ENCODE data around the gene MED22.

Gene MED22

DNA sequence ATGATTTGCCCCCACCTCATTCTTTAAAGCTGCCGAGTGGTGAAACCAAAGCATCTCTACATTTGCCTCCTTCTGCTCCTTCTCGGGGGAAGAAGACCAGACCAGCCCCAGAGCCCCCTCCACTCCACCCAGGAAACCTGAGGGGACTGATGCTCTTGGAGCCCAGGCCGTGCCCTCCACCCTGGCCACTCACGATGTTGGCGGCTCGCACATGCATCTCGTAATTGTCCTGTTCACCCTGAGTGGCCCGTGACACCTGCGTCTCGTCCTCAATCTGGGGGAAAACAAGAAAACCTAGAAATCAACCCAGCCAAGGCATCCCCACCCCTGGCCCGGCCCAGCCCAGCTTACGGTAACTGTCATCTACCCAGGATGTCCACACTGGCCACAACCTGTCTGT lies 3.0 kb downstream of the MED22 start:
- ATAC-seq = no peak
- TF ChIP-seq TOX (CRISPR knock-in tag; IDR thresholded peaks at IDR 0.05; ENCODE audit: borderline replicate concordance) = no peak
- no peak for TF ChIP-seq ZNF70 (CRISPR knock-in tag; IDR thresholded peaks at IDR 0.05)
- TF ChIP-seq, protein P1, sequence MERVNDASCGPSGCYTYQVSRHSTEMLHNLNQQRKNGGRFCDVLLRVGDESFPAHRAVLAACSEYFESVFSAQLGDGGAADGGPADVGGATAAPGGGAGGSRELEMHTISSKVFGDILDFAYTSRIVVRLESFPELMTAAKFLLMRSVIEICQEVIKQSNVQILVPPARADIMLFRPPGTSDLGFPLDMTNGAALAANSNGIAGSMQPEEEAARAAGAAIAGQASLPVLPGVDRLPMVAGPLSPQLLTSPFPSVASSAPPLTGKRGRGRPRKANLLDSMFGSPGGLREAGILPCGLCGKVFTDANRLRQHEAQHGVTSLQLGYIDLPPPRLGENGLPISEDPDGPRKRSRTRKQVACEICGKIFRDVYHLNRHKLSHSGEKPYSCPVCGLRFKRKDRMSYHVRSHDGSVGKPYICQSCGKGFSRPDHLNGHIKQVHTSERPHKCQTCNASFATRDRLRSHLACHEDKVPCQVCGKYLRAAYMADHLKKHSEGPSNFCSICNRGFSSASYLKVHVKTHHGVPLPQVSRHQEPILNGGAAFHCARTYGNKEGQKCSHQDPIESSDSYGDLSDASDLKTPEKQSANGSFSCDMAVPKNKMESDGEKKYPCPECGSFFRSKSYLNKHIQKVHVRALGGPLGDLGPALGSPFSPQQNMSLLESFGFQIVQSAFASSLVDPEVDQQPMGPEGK (CRISPR knock-in tag; IDR thresholded peaks at IDR 0.05; ENCODE audit: borderline replicate concordance) = no peak
- TF ChIP-seq, protein P2, sequence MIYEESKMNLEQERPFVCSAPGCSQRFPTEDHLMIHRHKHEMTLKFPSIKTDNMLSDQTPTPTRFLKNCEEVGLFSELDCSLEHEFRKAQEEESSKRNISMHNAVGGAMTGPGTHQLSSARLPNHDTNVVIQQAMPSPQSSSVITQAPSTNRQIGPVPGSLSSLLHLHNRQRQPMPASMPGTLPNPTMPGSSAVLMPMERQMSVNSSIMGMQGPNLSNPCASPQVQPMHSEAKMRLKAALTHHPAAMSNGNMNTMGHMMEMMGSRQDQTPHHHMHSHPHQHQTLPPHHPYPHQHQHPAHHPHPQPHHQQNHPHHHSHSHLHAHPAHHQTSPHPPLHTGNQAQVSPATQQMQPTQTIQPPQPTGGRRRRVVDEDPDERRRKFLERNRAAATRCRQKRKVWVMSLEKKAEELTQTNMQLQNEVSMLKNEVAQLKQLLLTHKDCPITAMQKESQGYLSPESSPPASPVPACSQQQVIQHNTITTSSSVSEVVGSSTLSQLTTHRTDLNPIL (CRISPR knock-in tag; IDR thresholded peaks at IDR 0.05; ENCODE audit: low read depth) = no peak
- no peak for TF ChIP-seq ZC3H10 (CRISPR knock-in tag; IDR thresholded peaks at IDR 0.05)
- TF ChIP-seq ESRRG (CRISPR knock-in tag; IDR thresholded peaks at IDR 0.05) = no peak
- no peak for TF ChIP-seq ARNTL (CRISPR knock-in tag; IDR thresholded peaks at IDR 0.05; ENCODE audit: borderline replicate concordance, low read depth)
- no peak for TF ChIP-seq ZFP30 (CRISPR knock-in tag; IDR thresholded peaks at IDR 0.05)

DNA sequence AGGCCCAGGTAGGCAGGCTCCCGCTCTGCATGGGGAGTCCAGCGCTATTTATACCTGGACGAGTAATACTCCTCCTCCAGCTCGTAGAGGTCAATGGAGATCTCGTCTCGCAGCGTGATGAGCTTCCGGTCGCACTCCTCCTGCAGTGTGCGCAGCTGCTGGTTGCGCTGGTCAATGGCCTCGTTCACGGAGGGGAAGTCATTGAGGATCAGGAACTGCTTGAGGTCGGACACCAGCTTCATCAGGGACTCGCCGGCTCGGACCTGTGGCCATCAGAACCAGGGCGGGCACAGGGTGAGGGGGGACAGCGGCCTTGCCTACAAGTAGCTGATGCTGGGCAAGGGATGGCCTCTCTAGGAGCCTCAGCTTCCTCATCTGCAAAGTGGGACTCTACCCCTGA lies 3.9 kb downstream of the MED22 start:
- ATAC-seq = no peak
- TF ChIP-seq, protein P3, sequence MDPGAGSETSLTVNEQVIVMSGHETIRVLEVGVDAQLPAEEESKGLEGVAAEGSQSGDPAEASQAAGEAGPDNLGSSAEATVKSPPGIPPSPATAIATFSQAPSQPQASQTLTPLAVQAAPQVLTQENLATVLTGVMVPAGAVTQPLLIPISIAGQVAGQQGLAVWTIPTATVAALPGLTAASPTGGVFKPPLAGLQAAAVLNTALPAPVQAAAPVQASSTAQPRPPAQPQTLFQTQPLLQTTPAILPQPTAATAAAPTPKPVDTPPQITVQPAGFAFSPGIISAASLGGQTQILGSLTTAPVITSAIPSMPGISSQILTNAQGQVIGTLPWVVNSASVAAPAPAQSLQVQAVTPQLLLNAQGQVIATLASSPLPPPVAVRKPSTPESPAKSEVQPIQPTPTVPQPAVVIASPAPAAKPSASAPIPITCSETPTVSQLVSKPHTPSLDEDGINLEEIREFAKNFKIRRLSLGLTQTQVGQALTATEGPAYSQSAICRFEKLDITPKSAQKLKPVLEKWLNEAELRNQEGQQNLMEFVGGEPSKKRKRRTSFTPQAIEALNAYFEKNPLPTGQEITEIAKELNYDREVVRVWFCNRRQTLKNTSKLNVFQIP (CRISPR knock-in tag; IDR thresholded peaks at IDR 0.05; ENCODE audit: borderline replicate concordance, low read depth) = no peak
- no peak for TF ChIP-seq TOX (CRISPR knock-in tag; IDR thresholded peaks at IDR 0.05; ENCODE audit: borderline replicate concordance)
- TF ChIP-seq, protein P1 (CRISPR knock-in tag; IDR thresholded peaks at IDR 0.05; ENCODE audit: borderline replicate concordance) = no peak
- no peak for TF ChIP-seq ARNTL (CRISPR knock-in tag; IDR thresholded peaks at IDR 0.05; ENCODE audit: borderline replicate concordance, low read depth)
- TF ChIP-seq ZNF565 (CRISPR knock-in tag; conservative IDR thresholded peaks at IDR 0.05; ENCODE audit: low read depth) = no peak
- TF ChIP-seq, protein P4, sequence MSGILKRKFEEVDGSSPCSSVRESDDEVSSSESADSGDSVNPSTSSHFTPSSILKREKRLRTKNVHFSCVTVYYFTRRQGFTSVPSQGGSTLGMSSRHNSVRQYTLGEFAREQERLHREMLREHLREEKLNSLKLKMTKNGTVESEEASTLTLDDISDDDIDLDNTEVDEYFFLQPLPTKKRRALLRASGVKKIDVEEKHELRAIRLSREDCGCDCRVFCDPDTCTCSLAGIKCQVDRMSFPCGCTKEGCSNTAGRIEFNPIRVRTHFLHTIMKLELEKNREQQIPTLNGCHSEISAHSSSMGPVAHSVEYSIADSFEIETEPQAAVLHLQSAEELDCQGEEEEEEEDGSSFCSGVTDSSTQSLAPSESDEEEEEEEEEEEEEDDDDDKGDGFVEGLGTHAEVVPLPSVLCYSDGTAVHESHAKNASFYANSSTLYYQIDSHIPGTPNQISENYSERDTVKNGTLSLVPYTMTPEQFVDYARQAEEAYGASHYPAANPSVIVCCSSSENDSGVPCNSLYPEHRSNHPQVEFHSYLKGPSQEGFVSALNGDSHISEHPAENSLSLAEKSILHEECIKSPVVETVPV (CRISPR knock-in tag; IDR thresholded peaks at IDR 0.05) = no peak
- TF ChIP-seq BACH2 (CRISPR knock-in tag; IDR thresholded peaks at IDR 0.05; ENCODE audit: borderline replicate concordance) = no peak
- TF ChIP-seq ESRRG (CRISPR knock-in tag; IDR thresholded peaks at IDR 0.05) = no peak
- TF ChIP-seq TCF4 (CRISPR knock-in tag; IDR thresholded peaks at IDR 0.05; ENCODE audit: borderline replicate concordance) = no peak
- no peak for TF ChIP-seq RARB (CRISPR knock-in tag; IDR thresholded peaks at IDR 0.05)
- no peak for TF ChIP-seq CSDC2 (CRISPR knock-in tag; IDR thresholded peaks at IDR 0.05)
- no peak for TF ChIP-seq SNAI2 (CRISPR knock-in tag; IDR thresholded peaks at IDR 0.05)
- TF ChIP-seq OSR1 (CRISPR knock-in tag; IDR thresholded peaks at IDR 0.05) = no peak
- TF ChIP-seq ZNF8 (CRISPR knock-in tag; IDR thresholded peaks at IDR 0.05) = no peak
- no peak for TF ChIP-seq ISL1 (CRISPR knock-in tag; IDR thresholded peaks at IDR 0.05)
- no peak for TF ChIP-seq PPARA (CRISPR knock-in tag; IDR thresholded peaks at IDR 0.05; ENCODE audit: borderline replicate concordance)
- TF ChIP-seq GLIS3 (CRISPR knock-in tag; IDR thresholded peaks at IDR 0.05) = no peak
- TF ChIP-seq ZC3H10 (CRISPR knock-in tag; IDR thresholded peaks at IDR 0.05) = no peak
- no peak for TF ChIP-seq ZFP3 (CRISPR knock-in tag; IDR thresholded peaks at IDR 0.05)
- TF ChIP-seq ZFP30 (CRISPR knock-in tag; IDR thresholded peaks at IDR 0.05) = no peak

DNA sequence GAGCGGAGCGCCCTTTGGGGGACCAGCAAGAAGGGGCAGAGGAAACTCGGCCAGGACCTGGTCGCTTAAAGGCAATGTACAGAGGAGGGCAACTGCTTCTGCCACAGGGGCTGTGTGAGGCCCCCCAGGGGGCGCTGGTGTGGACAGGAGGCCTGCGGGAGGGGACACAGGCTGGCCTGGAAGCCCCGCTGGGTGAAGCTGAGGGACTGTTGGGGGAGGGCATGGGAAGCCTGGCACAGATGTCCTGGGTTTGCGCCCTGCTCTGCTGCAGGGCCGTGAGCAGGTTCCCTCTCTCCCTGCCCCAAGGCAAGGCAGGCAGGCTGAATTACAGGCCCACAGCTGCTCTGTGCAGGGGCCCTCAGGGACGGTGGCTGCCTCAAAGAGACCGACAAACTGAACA lies 5.4 kb downstream of the MED22 start:
- TF ChIP-seq, protein P2 (CRISPR knock-in tag; IDR thresholded peaks at IDR 0.05; ENCODE audit: low read depth) = no peak
- TF ChIP-seq, protein P1 (CRISPR knock-in tag; IDR thresholded peaks at IDR 0.05; ENCODE audit: borderline replicate concordance) = no peak
- TF ChIP-seq, protein P4 (CRISPR knock-in tag; IDR thresholded peaks at IDR 0.05) = no peak
- TF ChIP-seq SNAI2 (CRISPR knock-in tag; IDR thresholded peaks at IDR 0.05) (no peak), RARB (CRISPR knock-in tag; IDR thresholded peaks at IDR 0.05) (no peak), ISL1 (CRISPR knock-in tag; IDR thresholded peaks at IDR 0.05) (no peak), ZNF8 (CRISPR knock-in tag; IDR thresholded peaks at IDR 0.05) (no peak), PPARA (CRISPR knock-in tag; IDR thresholded peaks at IDR 0.05; ENCODE audit: borderline replicate concordance) (no peak)
- ATAC-seq = no peak
